HG03045 (cell line): ENCODE measurements around the gene MTCL1.

Experiments
- ATAC-seq: cut with Tn5 transposase; IDR thresholded peaks from one replicate; pipeline ENCODE4 v1.9.1; 2021; ENCODE audit warnings: mild to moderate bottlenecking, moderate library complexity; ENCODE audit not compliant: unreplicated experiment

Gene MTCL1

DNA sequence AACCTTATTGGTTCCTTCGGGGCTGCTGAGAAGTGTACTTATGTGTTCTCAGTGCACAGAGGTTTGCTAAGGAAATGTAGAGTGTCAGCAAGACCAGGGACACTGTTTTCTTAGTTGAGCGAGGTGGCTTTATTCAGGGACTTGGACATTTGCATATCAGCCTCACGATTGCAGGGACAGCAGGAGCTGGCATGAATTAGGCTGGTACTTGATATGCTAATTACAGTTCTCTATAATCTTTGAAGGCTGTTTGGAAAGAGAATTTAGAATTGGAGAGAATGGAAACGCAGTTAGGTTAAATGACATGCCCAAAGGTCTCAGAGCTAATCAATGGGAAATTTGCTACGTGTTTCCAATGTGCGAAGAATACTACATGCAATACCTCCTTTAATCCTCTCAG, 18.7 kb upstream of the MTCL1 start:
- no peak for ATAC-seq

DNA sequence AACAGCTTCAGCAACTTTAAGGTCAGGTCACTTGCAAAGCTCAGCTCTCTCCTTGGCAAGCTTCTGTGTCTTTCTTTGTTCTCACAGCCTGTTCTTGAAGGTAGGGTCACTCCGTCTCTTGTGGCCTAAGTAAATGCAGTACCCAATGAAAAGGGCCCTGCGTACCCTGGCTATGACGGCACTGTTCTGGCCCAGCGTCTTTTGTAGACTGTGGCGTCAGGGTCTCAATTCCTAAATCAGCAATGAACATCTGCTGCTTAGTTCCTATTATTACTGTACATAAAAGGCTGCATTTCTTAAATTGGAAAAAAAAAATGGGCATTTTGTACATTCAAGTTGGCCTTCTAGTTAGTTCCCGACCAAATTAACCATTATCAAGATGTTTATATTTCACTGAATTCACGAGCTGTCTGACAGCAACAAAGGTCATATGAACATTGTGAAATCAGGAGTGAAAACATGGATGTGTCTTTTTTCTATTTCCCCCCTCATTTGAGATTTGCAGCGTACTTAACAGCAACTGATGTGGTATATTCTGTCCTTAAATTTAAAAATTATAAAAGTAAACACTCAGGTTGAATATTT, 17.0 kb upstream of the MTCL1 start:
- no peak for ATAC-seq

DNA sequence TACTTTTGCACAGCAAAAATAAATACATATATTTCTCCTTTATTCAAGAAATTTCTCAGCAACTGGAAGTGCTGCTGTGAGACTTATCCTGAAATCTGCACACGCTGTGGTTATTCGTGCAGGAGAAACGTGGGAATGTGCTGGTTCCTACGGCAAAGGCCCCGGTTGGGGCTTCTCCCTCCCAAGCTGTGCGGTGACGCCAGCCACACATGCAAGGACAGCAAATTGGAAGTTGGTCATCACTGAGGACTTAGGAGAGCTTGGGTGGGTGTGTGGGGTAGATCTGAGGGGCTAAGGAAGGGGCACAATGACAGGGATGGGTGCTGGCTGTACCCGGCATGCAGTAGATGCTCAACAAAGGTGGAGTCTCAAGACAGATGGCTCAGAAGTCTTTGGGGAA, 16.5 kb upstream of the MTCL1 start:
- no peak for ATAC-seq

DNA sequence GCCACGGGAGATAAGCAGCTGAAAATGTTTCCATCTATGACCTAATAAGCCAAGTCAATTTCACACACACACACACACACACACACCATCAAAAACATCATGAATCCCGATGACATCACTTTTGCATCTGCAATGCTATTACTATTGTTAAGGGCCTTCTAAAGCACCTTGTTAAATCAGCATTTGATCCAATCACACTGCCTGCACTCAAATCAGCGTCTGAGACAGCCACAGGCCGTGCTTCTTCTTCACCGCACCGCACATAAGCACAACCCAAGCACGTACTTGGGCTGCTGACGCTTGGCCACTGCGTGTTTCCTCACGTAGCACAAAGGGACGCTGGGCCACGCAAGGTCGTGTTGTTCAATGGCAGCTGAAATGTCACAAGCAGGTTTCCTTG, 15.8 kb upstream of the MTCL1 start:
- no peak for ATAC-seq

DNA sequence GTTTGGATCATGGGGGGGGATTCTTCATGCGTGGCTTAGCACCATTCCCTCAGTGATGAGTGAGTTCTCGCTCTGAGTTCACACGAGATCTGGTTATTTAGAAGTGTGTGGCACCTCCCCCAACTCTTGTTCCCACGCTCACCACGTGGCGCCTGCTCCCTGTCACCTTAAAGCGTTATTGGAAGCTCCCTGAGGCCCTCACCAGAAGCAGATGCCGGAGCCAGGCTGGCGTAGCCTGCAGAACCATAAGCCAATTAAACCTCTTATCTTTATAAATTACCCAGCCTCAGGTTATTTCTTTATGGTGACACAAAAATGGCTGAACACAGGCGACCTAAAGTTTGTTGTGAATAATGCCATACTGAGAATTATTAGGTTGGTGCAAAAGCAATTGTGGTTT, 10.5 kb upstream of the MTCL1 start:
- ATAC-seq: no peak

DNA sequence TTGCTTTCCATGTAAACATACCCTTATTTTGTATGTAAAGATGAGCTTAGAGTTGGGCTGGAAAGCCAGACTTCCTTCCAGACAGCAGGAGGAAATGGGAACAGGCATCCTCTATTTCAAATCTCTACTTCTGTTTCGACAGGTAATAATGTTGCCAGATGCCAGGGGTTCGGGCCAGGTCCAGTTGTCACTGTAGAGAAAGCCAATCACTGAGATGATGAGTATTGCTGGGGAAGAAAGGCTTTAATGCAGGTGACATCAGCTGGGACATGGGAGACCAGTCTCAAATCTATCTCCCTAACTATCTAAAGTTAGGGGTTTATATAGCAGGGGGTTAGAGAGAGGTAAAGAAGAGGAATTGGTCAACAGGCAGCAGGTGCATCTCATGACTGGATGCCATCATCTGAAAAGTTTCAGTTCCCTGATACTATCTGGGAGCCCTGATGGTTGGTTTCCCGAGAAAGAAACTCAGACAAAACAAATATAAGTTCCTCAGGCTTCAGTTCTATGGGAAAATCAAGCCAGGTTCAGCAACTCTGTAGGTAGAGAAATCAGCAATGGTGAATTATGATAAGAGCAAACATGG, 9.3 kb upstream of the MTCL1 start:
- ATAC-seq: no peak

DNA sequence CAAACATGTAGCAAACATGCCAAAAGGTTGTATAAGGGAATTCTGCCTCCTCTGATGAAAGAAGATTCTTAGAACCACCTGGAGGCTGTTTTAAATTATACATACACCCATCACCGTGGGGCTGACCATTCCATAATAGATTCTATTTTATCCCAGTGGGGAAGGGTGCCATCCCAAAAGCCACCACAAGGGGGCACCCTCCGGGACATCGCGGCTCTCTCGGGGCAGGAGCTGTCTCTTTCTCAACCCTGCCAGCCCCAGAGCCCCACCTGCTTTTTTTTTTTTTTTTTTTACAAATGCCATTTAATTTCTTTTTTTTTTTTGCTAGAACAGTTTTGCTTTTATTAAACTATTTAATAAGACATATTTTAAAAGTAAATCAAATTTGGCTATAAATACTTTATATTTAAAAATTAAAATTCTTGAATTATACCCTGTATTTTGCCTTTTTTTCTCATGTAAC, 8.6 kb upstream of the MTCL1 start:
- peak; percentile 60 for ATAC-seq

DNA sequence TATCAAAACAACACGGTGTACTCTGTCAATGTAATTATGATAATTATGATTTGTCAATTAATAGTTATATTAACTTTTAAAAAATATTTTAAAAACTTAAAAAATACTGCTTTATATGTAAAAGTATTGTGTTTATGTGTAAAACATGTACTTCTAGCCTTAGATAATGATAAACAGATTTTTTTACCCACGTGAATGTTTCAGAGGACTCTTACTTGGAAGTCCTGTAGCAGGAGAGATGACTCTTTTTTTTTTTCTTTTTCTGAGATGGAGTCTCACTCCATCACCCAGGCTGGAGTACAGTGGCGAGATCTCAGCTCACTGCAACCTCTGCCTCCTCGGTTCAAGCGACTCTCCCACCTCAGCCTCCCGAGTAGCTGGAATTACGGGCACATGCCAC, 6.2 kb upstream of the MTCL1 start:
- no peak for ATAC-seq

DNA sequence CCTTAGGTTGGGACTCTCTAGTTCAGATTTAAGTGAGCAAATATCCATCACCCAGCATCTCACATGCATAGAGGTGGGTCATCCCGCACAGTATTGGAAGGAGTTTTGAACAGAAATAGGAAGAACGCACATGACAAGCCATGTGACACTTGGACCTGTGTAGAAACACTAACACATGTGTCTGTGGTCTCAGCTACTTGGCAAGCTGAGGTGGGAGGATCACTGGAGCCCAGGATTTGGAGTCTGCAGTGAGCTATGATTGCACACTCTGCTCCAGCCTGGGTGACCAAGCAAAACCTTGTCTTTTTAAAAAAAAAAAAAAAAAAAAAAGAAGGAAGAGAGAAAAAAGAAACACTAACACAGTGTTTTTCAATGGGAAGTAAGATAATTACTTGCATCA, 5.4 kb upstream of the MTCL1 start:
- ATAC-seq: no peak

DNA sequence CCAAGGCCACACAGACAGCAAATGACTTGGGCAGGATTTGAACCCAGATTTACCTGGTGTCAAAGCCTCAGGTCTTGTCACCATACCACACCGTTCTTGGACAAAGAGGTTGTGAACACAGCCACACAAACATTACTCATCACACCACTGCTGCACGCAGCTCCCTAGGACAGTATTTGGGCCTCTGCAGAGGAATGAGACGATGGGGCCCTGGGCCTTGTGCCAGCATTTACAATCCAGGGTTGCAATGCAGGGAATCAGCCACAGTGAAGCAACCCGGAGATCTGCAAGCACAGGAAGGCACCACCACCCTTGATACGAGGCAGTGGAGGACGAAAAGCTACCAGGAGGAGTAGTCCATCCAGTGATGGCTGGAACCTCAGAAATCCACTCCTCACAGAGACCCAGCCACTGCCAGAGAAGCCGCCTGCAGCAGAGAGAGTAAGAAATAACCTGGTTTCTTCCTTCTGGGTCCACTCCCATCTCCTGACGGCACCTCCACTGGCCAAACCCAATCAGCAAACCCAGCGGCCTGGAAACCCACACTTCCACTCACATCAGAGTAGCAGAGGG, 3.7 kb upstream of the MTCL1 start:
- no peak for ATAC-seq

DNA sequence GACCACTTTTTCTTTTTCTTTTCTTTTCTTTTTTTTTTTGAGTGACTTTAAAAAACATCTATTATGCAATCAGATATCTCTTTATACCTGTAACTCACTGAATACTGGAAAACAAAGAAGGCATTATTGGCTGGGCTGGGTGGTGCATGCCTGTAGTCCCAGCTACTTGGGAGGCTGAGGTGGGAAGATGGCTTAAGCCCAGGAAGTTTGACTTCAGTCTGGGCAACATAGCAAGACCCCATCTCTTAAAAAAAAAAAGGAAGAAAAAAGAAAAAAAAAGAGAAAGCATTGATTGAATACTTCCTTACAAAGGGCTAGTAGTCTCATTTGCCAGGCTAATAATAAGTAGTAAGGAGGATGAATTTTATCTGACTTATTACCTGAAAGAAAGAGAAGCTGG, 2.7 kb upstream of the MTCL1 start:
- no peak for ATAC-seq

DNA sequence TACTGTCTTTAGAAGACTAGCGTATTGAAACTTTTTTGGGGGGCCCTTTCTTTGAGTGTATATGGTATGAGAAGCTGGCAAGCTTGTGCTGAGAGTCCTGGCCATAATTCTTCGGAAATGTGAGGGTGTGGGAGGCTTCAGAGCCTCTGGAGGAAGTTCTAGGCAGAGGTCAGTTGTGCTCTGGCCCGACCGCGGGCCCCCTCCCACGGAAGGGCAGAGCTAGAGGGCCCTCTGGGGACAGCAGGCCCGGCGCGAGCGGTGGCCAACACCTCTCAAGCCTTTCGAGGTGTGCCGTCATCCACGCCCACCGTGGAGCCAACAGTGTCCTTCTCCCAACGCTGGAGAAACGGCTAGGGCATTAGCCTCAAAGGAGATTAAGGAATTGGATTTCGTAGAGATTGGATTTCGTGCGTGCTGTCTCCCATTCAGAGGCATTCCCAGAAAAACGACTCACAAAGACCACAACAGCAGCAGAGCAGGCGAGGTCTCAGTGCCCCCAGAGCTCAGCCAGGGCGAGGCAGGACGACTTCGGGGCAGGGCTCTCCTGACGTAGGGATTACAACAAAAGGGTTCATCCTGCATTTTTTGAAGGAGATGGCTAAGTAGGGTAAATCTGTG, 2.2 kb upstream of the MTCL1 start:
- no peak for ATAC-seq

DNA sequence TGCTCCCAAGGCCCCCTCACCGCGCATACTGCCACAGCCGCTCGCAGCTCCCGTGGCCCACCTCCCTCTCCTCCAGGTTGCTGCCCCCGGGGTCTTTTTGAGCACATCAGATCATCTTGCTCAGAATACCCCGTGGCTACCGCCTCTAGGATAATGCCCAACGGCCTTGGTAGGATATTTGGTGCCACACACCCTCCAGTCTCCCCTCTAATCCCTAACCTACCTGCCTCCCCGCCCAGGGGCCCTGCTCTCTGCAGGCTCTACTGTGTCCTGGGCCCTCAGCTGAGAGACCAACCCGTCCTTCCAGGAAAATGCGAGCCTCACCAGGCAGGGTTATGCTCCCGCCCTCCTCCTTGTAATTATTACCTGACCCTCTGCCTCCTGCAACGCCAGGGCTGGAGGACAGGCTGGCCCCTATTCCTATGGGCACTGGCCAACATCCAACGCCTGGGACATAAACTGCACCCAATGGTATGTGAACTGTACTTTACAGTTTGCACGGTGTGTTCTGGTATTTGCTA, 1.5 kb upstream of the MTCL1 start:
- no peak for ATAC-seq

DNA sequence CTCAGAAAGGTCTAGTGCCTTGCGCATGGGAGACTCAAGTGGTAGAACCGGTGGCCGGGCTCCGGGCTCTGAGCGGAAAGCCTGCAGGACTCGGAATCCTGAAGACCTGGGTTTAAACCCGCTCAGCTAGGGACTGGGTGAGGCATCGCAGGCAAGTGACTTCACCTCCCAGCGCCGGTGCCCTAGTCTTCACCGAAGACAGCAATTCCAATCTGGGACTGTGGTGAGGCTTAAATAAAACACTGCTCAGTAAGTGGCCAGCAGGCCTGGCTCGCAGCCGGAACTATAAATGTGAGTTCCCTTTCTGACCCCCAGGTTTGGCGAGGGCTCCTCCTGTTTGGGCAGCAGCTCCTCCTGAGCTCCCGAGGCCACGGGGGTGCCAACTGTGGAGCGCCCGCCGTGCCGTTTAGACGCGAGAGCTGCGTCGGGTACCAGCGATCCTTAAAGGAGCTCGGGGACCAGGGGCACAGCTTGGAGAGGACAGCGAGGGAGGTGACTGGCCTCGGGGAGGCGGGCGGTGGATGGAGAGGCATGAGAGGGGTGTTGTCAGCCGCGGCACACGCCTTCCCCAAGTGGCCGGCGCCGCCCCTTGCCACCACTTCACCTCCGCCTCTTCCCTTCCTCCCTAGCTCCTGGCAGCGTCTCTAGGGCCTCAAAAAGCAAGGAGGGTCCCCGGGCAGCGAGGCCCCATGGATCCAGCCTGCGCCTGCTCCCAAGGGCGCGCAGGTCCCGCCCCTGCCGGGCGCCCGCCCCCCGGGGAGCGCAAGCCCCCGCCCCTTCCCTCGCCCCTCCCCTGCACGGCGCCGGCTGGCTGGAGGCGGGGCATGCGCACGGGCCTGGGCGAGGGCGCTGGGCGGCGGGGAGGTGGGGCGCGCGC, 757 bp upstream of the MTCL1 start:
- peak; percentile 89 for ATAC-seq

DNA sequence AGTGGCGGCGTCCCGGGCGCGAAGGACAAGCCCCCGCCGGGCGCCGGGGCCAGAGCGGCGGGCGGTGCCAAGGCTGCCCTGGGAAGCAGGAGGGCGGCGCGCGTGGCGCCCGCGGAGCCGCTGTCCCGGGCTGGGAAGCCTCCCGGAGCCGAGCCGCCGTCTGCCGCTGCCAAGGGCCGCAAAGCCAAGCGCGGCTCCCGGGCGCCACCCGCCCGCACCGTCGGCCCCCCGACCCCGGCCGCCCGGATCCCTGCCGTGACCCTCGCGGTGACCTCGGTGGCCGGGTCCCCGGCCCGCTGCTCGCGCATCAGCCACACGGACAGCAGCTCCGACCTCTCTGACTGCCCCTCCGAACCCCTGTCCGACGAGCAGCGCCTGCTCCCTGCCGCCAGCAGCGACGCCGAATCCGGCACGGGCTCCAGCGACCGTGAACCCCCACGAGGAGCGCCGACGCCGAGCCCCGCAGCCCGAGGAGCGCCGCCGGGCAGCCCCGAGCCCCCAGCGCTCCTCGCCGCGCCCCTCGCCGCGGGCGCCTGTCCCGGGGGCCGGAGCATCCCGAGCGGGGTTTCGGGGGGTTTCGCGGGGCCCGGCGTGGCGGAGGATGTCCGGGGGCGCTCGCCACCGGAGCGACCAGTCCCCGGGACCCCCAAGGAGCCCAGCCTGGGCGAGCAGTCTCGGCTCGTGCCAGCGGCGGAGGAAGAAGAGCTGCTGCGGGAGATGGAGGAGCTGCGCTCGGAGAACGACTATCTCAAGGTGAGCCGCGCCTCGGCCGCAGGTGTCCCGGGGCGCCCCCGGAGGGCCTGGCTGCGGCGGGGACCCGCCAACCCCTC, 820 bp downstream of the MTCL1 start:
- ATAC-seq: no peak

DNA sequence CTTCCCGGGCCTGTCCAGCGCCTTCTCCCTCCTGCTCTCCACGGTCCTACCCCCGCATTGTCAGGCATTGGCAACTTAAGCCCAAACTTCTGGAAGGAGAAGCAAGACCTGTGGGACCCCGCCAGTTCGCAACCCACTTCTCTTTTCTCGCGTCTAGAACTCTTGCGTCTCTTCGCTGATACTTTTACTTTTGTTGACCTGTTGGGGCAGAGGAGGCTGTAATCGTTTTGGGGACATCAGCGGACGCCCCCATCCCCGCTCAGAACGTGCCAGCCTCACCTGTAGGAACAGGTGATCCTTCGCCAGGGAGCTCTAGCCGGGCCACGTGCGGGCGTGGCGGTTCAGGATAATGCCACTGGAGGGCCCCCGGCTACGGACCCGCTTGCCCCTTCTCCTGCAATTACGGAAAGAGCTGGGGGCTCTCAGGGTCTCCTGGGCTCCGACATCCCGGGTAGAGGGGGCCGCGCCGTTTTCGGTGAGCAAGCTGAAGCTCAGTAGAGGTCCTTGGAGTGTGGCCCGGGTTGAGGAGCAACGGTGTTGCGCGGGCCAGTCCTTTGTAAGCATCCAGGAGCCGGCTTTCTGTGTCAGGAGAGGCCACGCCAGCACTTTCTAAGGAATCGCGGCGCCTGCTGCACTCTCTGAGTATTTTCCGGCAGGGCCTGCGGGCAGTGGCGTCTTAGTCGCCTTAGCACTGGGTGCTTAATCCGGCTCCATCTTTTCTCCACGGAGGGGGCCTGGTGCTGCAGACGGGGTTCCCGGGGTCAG, 1.6 kb downstream of the MTCL1 start:
- ATAC-seq: no peak

DNA sequence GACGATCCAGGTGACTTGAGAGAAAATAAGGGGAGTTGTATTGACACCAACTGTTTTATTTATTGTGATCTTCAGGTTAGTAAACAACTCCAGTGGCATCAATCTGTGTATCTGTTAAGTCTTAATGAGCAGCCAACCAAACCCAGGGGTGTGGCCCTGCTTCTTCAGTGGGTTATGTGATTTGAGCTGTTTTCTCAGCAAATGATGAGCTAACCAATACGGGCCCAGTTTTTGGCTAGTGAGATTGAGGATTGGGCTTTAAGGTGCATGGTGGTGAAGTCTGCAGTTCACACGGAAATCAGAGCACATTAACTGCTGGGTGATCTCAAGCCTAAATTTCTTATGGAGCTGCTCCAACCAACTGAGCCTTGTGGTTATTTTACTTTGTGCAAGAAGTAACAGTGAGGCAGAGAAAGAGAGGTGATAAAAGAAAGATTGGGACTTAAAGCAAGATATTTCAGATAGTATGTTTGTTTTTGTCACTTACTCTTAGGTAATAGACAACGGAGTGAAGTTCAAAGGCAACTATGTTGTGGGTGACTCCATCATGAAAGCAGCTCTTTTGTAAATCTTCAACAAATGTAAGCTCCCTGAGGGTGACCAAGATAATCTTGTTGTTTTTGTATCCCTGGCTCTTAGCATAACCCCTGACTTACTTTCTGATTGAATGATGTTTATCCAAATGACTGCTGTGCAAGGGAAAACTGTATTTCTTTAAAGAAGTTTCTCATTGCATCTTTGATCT, 2.4 kb downstream of the MTCL1 start:
- no peak for ATAC-seq

DNA sequence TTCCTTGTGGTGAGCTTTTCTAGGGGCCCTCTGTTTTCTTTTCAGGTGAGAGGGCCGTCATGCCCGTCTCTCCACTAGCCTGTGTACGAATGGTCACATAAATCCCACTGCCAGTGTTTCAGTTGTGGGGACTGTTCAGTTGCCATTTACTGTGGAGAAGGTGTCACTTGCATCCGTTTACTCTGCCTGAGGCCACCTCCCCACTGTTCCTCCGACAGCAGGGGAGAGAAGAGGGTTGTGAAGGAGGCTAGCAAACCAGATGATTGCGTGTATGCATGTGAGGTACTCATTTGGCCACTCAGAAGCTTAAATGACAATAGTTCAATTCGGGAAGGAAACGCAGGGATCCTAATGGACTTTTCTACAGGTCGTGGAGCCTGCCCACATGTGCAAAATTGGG, 3.3 kb downstream of the MTCL1 start:
- no peak for ATAC-seq
